Endothelial cell of hepatic sinusoid (primary cell): Measurements from ENCODE around the gene GRIA4.
"Not testable (repeated sequence)": the region's sequence is repeated elsewhere in the genome, so short reads cannot be mapped to it uniquely, and the experiment has no call there.

ENCODE experiments used
- in situ Hi-C: cut with HindIII; loops from 2 replicates; pipeline ENCODE4 v1.10.0; 2017; ENCODE audit warnings: low sequenced_read_pairs

GRIA4 gene

GRCh38 chr11:105854269-105854668, 244.4 kb downstream of the GRIA4 start:
- in situ Hi-C loops: no loop called here

GRCh38 chr11:105856954-105857353, 247.1 kb downstream of the GRIA4 start:
- in situ Hi-C loops: no loop called here

- in situ Hi-C loops: no loop called here
Observed at GRCh38 chr11:105857728-105858127, 247.9 kb downstream of the GRIA4 start.

GRCh38 chr11:105858841-105859240, 249.0 kb downstream of the GRIA4 start:
- in situ Hi-C loops: no loop called here

- in situ Hi-C loops: no loop called here
Observed at GRCh38 chr11:105860105-105860504, 250.2 kb downstream of the GRIA4 start.

GRCh38 chr11:105861225-105861624, 251.4 kb downstream of the GRIA4 start:
- in situ Hi-C loops: no loop called here

- in situ Hi-C loops: no loop called here
Observed at GRCh38 chr11:105862736-105863367, 253.0 kb downstream of the GRIA4 start.

- in situ Hi-C loops: no loop called here
Observed at GRCh38 chr11:105863523-105863922, 253.7 kb downstream of the GRIA4 start.

- in situ Hi-C loops: no loop called here
Observed at GRCh38 chr11:105867742-105868141, 257.9 kb downstream of the GRIA4 start.

- in situ Hi-C loops: no loop called here
Observed at GRCh38 chr11:105868762-105869285, 259.0 kb downstream of the GRIA4 start.

- in situ Hi-C loops: no loop called here
Observed at GRCh38 chr11:105870516-105871113, 260.7 kb downstream of the GRIA4 start.

GRCh38 chr11:105878510-105878909, 268.6 kb downstream of the GRIA4 start:
- in situ Hi-C loops: no loop called here

- in situ Hi-C loops: not testable (repeated sequence)
Observed at GRCh38 chr11:105878927-105879326, 269.1 kb downstream of the GRIA4 start.

- in situ Hi-C loops: no loop called here
Observed at GRCh38 chr11:105881027-105881426, 271.2 kb downstream of the GRIA4 start.

- in situ Hi-C loops: no loop called here
Observed at GRCh38 chr11:105884436-105884835, 274.6 kb downstream of the GRIA4 start.

GRCh38 chr11:105891685-105892084, 281.8 kb downstream of the GRIA4 start:
- in situ Hi-C loops: no loop called here

GRCh38 chr11:105897161-105897560, 287.3 kb downstream of the GRIA4 start:
- in situ Hi-C loops: loop anchor here (5.0 kb wide), 1 partner anchor 80 kb away; no protein-coding TSS in a partner anchor

GRCh38 chr11:105899772-105900171, 289.9 kb downstream of the GRIA4 start:
- in situ Hi-C loops: loop anchor here (5.0 kb wide), 1 partner anchor 78 kb away; no protein-coding TSS in a partner anchor

- in situ Hi-C loops: no loop called here
Observed at GRCh38 chr11:105900515-105901035, 290.7 kb downstream of the GRIA4 start.

- in situ Hi-C loops: no loop called here
Observed at GRCh38 chr11:105903113-105903512, 293.2 kb downstream of the GRIA4 start.

- in situ Hi-C loops: no loop called here
Observed at GRCh38 chr11:105906517-105906916, 296.6 kb downstream of the GRIA4 start.

- in situ Hi-C loops: no loop called here
Observed at GRCh38 chr11:105907319-105907718, 297.4 kb downstream of the GRIA4 start.
